Activated T-cell treated with anti-CD3 and anti-CD28 coated beads for 48 hours (primary cell): ENCODE results near the gene IFITM1.
"Not testable (repeated sequence)": the region's sequence is repeated elsewhere in the genome, so short reads cannot be mapped to it uniquely, and the experiment has no call there.

Experiments used
- DNase-seq: peaks from one replicate; pipeline ENCODE4 v3.0.0-alpha.2; 2020; ENCODE audit warnings: low read depth

IFITM1 gene

DNA sequence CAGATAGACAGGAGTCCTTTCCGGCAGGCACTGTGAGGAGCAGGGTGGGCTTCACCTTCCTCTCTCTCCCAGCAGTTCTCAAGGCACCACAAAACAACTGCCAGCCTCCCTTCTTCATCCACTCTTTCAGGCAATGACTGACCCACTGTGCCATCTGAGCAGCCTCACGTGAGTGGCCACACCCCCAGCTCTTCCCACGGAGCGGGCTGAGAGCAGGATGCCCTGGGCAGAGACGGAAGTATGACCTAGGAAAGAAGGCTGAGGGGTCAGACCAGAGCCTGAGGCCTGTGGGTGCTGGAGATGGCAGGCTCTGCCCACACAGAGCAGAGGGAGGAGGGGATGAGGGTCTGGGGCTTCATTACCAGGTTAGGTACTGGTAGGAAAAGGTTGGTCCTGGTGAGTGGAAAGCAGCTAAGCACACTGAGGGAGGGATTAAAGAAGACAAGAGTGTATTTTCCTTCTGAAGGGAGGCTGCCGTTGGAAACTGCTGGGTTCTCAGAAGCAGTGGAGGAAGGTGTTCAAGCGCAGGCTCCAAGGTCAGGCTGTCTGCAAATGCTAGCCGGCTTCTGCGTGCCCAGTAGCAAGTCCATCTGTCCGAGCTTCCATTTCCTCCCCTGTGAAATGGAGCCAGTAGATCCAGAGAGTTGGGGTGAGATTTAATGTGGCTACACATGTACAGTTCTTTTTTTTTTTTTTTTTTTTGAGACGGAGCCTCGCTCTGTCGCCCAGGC, 31.0 kb upstream of the IFITM1 start:
- no peak for DNase-seq

DNA sequence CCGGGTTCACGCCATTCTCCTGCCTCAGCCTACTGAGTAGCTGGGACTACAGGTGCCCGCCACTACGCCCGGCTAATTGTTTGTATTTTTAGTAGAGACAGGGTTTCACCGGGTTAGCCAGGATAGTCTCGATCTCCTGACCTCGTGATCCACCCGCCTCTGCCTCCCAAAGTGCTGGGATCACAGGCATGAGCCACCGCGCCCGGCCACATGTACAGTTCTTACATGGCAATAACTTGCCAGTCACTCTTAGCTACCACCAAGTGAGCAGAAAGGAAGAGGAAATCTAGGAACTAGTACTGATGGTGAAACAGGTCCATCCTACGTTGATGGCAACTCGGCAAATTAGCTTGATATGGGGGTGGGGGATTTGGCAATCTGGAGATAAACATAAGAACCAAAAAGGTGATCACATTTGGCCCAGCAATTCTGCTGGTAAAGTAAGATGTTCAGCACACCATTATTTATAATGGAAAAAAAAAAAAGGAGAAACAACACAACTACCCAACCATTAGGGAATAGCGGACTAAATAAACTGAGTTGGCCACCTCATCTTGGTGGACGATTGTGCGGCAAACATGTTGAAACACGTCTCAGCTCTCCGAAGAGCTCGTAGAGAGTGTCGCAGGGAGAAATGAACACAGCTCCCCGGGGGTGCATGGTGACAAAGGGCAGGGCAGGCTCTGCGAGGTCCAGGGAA, 30.3 kb upstream of the IFITM1 start:
- DNase-seq = no peak

DNA sequence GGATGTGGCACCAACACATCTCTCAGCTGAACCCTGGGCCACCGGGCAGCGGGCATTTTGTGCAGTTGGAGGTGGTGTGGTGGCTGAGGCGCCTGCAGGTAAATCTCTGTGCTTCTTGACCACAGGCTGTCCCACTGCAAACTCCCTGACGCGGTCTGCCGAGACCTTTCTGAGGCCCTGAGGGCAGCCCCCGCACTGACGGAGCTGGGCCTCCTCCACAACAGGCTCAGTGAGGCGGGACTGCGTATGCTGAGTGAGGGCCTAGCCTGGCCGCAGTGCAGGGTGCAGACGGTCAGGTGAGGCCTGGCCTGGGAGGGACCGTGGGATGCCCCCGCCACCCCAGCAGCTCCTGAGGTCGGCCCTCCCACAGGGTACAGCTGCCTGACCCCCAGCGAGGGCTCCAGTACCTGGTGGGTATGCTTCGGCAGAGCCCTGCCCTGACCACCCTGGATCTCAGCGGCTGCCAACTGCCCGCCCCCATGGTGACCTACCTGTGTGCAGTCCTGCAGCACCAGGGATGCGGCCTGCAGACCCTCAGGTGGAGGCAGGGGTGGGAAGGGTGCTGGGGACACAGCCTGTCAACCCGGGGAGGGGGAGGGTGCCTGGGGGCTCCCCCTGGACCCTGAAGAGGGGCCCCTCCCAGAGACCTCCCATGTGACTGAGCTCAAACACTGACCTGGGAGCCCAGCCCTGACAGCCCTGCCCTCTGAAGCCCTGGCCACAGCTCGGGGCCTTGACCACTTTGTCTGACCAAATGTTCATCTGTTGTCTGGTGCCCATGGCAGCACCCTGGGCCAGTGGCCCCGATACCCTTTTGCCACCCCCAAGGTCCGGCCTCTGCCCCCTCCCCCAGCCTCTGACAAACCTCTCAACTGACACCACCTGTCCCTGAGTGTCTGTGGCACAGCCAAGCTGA, 29.5 kb upstream of the IFITM1 start:
- DNase-seq = no peak

DNA sequence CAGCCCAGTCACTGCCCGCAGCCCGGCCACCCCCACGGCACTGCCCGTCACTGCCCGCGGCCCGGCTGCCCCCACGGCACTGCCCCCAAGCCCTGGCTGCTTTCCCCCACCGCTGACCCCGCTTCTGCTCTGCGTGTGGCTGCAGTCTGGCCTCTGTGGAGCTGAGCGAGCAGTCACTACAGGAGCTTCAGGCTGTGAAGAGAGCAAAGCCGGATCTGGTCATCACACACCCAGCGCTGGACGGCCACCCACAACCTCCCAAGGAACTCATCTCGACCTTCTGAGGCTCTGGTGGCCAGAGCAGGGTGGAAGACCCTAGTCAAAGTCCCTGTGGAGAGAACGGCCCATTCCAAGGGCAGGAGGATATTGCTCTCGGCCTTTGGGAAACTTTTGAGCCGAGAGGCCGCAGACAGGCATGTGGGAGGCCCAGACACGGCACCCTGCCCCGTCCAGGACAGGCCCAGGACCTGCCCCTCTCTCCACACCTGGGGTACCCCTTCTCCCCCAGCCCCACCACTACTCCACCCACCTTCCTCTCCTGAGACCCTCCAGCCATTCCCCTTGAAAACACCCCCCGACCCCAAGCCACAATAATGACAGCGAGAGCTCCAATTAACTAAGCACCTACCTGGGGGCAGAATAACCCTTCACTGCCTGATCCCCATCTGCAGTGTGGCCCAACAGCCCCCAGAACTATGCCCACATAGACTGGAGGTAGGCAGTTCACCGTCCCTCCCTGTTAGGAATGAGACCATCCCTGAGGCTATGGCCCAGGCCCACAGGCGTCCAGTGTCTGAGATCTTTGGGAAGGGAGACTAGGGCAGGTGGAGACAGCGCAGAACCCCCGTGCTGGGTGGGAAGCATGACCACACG, 28.6 kb upstream of the IFITM1 start:
- DNase-seq = no peak

DNA sequence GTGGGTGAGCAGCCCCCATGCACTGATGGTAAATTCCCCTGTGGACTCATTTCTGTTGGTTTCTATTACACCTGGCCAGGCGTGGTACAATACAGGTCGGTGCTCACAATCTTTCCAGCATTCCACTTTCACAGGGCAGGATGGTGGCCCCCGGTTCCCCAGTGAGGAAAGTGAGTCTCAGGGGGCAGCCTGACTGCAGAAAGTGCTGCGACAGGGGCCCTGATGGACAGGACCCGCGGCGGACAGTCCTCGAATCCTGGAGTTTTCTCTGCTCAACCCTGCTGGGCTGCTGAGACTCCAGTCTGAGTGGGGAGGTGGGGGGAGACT, 28.0 kb upstream of the IFITM1 start:
- no peak for DNase-seq

DNA sequence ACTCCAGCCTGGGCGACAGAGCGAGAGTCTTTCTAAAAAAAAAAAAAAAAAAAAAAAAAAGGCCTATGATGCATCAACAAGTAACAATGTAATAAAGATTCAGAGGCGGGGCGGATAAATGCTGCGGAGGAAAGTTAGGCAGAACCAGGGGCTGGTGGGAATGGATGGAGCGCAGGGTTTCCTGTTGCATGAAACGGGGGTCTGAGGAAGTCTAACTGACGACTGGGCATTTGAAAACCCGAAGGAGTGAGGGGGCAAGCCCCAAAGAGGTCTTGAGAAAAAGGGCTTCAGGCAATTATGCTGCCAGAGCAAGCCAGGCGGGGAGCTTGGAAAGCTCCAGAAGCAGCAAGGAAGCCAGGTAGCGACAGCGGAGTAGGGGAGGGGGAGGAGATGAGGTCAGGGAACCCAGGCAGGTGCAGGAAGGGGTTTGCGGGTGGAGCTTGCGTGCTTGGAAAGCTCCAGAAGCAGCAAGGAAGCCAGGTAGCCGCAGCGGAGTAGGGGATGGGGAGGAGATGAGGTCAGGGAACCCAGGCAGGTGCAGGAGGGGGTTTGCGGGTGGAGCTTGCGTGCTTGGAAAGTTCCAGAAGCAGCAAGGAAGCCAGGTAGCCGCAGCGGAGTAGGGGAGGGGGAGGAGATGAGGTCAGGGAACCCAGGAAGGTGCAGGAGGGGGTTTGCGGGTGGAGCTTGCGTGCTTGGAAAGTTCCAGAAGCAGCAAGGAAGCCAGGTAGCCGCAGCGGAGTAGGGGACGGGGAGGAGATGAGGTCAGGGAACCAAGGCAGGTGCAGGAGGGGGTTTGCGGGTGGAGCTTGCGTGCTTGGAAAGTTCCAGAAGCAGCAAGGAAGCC, 26.6 kb upstream of the IFITM1 start:
- not testable (repeated sequence) for DNase-seq

DNA sequence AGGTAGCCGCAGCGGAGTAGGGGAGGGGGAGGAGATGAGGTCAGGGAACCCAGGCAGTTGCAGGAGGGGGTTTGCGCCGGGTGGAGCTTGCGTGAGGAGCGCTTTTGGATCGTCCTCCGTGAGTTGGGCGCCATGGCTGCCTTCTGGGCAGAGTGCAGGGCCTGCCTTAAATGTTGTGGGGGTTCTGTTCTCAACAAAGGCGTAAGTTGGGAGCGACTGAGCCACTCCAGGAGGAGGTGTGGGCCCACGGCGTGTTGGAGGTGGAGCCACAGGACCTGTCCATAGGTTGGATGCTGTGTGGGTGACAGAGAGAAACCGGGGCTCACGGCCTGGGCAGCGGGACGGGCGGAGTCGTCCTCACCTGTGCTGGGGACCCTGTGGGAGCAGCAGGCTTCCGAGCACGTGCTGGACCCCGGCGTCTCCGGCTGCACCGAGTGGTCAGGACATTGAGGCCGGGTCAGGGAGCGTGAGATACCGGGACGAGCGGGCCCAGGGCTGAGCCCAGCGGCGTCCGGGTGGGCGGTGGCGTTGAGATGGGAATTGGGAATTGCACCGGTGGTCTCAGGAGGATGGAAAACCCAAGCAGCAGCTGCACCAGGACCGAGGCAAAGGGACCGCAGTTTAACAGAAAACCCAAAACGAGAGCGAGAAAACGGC, 25.9 kb upstream of the IFITM1 start:
- no peak for DNase-seq

DNA sequence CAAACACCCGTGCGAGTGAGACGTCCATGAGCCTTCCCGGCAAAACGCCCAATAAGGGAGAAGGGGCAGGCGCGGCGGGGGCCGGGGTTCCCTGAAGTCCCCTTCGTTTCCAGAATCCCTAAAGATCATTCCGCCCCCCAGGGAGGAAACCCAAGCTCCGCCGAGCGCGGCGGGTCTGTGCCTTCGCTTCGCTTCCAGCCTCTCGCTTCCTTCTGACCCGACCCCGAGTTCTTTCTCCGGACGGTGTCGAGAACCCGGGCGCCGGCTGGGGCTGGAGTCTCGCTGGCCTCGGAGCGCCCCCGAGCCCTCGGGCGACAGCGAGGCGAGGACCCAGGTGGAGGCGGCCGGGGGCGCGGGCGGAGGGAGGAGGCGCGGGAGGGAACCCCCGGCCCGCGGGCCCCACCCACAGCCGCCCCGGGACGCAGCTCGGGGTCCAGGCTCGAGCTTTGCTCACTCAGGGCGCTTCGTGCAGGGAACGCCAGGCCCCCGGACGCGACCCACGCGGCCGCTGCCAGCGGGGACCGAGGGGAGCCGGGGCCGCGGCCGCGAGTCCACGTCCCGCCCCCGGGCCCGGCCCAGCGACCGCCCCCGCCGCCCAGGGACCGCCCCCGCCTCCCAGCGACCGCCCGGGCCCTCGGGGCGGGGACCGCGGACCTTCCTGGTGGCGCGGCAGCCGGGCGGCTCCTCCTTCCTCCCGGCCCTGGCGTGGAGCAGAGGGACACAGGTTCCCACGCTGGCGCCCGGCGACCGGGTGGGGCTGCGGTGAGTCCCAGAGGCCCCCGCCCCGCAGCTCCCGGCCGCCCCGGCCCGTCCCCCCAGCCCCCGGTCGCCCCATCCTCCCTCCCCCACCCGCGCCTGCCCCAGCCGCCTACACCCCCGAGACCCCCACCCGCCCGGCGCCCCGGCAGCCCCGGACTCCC, 25.1 kb upstream of the IFITM1 start, which contains the start of gene PGGHG:
TSS of gene PGGHG (plus strand) at position 649 of the 920 bp plus-strand sequence. CDS start 691 bp downstream, outside the sequence.
- no peak for DNase-seq

DNA sequence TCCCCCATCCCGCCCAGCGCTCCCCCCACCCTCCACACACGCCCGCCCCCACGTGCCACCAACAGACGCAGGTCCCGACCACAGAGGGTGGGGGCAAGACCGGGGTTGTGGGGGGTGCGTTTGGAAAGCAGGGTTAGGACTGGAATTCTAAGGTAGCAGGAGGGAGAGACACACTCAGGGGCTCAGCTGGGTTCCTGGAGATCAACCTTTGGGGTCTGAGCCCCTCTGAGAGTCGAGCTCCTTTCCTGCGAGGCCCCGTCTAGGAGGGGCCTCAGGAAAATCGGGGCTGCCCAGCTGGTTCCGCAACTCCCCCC, 24.5 kb upstream of the IFITM1 start:
- no peak for DNase-seq

DNA sequence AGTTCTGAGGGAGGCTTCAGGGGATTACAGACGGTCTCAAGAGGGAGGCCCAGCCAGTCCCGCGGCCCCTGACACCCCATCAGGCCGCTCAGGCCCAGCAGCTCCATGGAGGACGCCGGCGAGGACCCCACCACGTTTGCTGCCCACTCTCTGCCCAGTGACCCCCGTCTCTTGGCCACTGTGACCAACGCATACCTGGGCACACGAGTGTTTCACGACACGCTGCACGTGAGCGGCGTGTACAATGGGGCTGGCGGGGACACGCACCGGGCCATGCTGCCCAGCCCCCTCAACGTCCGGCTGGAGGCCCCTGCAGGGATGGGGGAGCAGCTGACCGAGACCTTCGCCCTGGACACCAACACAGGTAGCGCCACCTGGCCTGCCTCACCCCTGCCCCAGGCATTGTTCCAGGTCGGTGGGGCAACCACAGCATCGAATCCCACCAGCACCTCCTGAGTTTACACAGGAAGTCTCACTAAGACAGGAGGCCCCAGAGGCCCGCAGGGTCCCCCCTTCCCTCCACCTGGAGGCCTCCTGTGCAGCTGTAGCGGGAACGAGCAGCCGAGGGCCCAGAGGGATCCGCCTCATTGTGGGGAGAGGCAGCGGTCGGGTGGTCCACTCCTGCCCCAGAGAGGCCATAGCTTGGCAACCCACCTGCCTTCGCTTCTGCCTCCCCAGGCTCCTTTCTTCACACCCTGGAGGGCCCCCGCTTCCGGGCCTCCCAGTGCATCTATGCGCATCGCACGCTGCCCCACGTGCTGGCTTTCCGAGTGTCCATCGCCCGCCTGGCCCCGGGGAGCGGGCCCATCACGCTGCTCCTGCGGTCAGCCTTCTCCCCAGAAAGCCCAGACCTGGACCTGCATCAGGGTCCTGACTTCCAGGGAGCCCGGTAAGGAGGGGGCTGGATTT, 23.9 kb upstream of the IFITM1 start:
- DNase-seq = no peak

DNA sequence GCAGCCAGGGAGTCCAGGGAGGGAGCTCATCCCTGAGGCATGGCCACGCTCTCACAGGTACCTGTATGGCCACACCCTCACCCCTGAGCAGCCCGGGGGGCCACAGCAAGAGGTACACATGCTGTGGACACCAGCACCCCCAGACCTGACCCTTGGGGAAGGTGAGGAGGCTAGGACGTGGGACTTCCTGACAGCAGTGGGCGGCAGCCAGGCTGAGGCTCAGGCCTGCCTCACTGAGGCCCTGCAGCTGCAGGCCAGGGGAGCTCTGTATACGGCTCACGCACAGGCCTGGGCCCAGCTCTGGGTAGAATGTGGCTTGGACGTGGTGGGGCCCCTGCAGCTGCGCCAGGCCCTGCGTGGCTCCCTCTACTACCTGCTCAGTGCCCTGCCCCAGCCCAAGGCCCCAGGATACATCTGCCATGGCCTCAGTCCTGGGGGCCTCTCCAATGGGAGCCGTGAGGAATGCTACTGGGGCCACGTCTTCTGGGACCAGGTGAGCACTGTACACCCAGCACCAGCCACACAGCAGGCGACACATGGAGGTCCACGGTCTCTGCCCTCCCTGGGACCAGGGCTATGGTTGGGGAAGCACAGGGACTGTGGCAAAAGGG, 23.1 kb upstream of the IFITM1 start:
- no peak for DNase-seq

DNA sequence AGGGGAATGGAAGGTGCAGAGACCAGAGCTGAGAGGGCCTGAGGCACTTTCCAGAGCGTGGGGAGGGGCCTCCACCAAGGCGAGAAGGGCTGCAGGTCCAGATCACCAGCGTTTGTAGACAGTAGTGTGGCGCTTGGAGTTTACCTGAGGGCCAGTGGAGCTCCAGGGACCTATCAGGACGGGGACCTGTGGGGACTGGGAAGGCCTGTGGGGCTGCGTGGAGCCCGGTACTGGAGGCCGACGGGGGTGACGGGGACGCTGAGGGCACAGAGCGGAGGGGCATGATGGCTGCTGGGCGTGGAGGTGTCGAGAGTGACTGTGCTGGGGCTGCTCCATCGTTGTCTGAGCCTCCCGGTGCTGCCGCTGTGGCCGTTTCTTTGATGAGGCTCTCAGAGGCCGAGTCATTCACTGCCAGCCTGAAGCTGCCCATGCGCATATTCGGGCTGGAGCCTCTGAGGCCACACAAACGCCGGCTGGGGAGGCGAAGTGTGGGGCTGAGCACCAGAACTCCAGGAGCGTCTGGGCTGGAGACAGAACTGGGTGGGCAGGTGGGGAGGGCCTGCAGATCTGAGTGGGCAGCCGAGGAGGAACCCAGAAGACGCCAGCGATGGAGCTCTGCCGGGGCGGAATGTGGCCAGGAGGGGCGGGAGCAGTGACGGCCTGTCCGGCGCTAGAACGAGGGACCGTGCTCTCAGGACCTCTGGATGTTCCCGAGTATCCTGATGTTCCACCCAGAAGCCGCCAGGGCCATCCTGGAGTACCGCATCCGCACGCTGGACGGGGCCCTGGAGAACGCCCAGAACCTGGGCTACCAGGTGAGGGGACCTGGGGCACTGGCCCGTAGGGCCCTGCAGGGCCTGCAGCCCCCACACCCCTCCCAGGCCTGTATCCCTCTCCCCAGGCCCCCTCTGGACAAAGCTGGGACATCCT, 22.3 kb upstream of the IFITM1 start:
- no peak for DNase-seq

DNA sequence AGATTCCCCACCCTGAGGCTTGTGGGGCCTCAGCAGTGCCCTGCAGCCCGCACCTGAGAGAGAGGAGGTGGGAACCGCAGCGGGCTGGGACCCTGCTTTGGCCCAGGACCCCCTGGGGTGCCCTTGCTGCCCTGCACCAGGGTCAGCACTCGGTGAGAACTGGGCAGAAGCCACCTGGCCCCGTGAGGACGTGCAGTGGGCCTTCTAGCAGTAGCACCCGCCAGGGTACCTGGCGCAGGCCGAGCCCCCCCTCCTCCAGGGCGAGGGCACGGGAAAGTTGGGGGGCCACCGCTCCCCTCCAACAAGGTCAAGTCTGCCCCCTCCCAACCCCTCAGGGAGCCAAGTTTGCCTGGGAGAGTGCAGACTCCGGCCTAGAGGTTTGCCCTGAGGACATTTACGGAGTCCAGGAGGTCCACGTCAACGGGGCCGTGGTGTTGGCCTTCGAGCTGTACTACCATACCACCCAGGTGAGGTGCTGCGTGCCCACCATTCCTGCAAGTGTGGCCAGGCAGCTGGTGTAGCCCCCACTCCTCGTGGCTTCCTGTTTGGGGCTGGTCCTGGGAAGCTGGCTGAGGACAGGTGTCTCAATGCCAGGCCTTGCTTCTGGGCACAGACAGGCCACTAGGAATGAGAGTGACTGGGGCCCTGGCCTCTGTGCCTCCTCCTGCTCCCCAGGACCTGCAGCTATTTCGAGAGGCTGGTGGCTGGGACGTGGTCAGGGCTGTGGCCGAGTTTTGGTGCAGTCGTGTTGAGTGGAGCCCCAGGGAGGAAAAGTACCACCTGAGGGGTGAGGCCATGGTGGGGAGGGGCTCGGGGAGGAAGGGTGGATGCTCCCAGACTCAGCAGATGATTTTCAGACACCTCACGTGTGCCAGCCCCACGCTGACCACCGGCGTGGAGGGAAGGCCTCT, 21.4 kb upstream of the IFITM1 start:
- no peak for DNase-seq

DNA sequence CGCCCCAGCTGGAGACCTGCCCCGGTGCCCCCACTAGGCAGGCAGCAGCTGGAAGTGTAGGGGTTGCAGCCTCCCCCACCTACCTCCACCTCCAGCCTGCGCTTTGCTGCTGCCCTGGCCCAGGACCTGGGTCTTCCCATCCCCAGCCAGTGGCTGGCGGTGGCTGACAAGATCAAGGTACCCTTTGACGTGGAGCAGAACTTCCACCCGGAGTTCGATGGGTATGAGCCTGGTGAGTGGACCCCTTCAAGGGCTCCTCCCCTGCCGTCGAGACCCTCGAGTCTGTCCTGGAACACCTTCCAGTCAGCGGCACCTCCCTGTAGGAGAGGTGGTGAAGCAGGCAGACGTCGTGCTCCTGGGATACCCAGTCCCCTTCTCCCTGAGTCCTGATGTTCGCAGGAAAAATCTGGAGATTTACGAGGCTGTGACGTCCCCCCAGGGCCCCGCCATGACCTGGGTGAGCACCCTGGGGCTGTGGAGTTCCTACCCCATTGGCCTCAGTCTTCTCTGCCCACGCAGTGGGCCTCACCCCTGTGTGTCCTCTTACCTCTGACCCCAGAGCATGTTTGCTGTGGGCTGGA, 20.5 kb upstream of the IFITM1 start:
- DNase-seq = no peak
